Stimulated activated CD8-positive, alpha-beta memory T cell treated with anti-CD3 and anti-CD28 coated beads, Interleukin-15, amount 100 ng/mL, for 1 hour (primary cell): ENCODE results near the gene PRPF40A.
A peak's percentile ranks its signal among the peaks of the same experiment; 100 is the strongest.

Experiments
- DNase-seq: peaks from one replicate; pipeline ENCODE4 v3.0.0-alpha.2; 2020; ENCODE audit warnings: low read depth

PRPF40A gene

GRCh38 chr2:152718076-152718908 is 1.0 kb upstream of the PRPF40A start, which contains the start of gene ARL6IP6:
ARL6IP6 (plus strand) TSS chr2:152718620; CDS start chr2:152718625, 5 bp downstream.
- DNase-seq, result peak; percentile 89

- DNase-seq, result no peak
These were observed 445 bp downstream of the PRPF40A start for GRCh38 chr2:152716805-152717227.

GRCh38 chr2:152715854-152716428 is 1.3 kb downstream of the PRPF40A start:
- no peak for DNase-seq

- no peak for DNase-seq
These were observed 2.1 kb downstream of the PRPF40A start for GRCh38 chr2:152715112-152715511.

GRCh38 chr2:152710713-152711112 is 6.5 kb downstream of the PRPF40A start:
- DNase-seq, result no peak

- DNase-seq, result no peak
These were observed 8.5 kb downstream of the PRPF40A start for GRCh38 chr2:152708742-152709141.

- no peak for DNase-seq
These were observed 10.7 kb downstream of the PRPF40A start for GRCh38 chr2:152706477-152707021.

- DNase-seq, result no peak
These were observed 16.1 kb downstream of the PRPF40A start for GRCh38 chr2:152701198-152701597.

- no peak for DNase-seq
These were observed 20.8 kb downstream of the PRPF40A start for GRCh38 chr2:152696476-152696875.

GRCh38 chr2:152695763-152696162 is 21.5 kb downstream of the PRPF40A start:
- DNase-seq, result no peak

GRCh38 chr2:152694161-152694661 is 23.1 kb downstream of the PRPF40A start:
- DNase-seq, result no peak

- no peak for DNase-seq
These were observed 24.2 kb downstream of the PRPF40A start for GRCh38 chr2:152693033-152693432.

- no peak for DNase-seq
These were observed 30.9 kb downstream of the PRPF40A start for GRCh38 chr2:152686321-152686720.

- no peak for DNase-seq
These were observed 33.9 kb downstream of the PRPF40A start for GRCh38 chr2:152683400-152683799.

- DNase-seq, result no peak
These were observed 34.6 kb downstream of the PRPF40A start for GRCh38 chr2:152682663-152683062.

GRCh38 chr2:152678808-152679207 is 38.5 kb downstream of the PRPF40A start:
- DNase-seq, result no peak

- DNase-seq, result no peak
These were observed 40.8 kb downstream of the PRPF40A start for GRCh38 chr2:152676461-152676860.

- DNase-seq, result no peak
These were observed 42.9 kb downstream of the PRPF40A start for GRCh38 chr2:152674334-152674733.

- no peak for DNase-seq
These were observed 52.5 kb downstream of the PRPF40A start for GRCh38 chr2:152664725-152665124.

GRCh38 chr2:152661076-152661475 is 56.2 kb downstream of the PRPF40A start:
- DNase-seq, result no peak

- no peak for DNase-seq
These were observed 59.0 kb downstream of the PRPF40A start for GRCh38 chr2:152658221-152658620.

- DNase-seq, result no peak
These were observed 60.2 kb downstream of the PRPF40A start for GRCh38 chr2:152657043-152657442.

GRCh38 chr2:152655880-152656279 is 61.4 kb downstream of the PRPF40A start:
- no peak for DNase-seq
